Measurements from ENCODE around the gene CCDC192.

- no peak for TF ChIP-seq POLR2AphosphoS5 (IDR thresholded peaks at IDR 0.05; ENCODE audit: insufficient read depth in 1 of 2, low read depth in 1 of 2)
- TF ChIP-seq CTCF (IDR thresholded peaks at IDR 0.05) = no peak
These were observed 284.4 kb downstream of the CCDC192 start for GRCh38 chr5:127987354-127988145.

Measured in vagina (tissue), 2 donors.